HFF-Myc (cell line): ENCODE results near the gene HLTF.

Source experiments
- DNase-seq: peaks from one replicate; pipeline ENCODE4 v3.0.0-alpha.2; 2011; ENCODE audit warnings: low read depth; ENCODE audit errors: extremely low read depth
- H3K4me3 ChIP-seq: replicated peaks from 2 replicates; pipeline ENCODE4 v1.5.1; 2011; ENCODE audit warnings: low read depth, mild to moderate bottlenecking, control low read depth, low read length
- TF ChIP-seq, protein P1 (sequence below): IDR thresholded peaks from 2 replicates; pipeline ENCODE4 v1.5.1; 2012; ENCODE audit warnings: mild to moderate bottlenecking, low read depth, low read length, control low read depth; ENCODE audit errors: missing control alignments

Gene HLTF

GRCh38 chr3:149120051-149120972 is 34.0 kb upstream of the HLTF start:
- TF ChIP-seq, protein P1, sequence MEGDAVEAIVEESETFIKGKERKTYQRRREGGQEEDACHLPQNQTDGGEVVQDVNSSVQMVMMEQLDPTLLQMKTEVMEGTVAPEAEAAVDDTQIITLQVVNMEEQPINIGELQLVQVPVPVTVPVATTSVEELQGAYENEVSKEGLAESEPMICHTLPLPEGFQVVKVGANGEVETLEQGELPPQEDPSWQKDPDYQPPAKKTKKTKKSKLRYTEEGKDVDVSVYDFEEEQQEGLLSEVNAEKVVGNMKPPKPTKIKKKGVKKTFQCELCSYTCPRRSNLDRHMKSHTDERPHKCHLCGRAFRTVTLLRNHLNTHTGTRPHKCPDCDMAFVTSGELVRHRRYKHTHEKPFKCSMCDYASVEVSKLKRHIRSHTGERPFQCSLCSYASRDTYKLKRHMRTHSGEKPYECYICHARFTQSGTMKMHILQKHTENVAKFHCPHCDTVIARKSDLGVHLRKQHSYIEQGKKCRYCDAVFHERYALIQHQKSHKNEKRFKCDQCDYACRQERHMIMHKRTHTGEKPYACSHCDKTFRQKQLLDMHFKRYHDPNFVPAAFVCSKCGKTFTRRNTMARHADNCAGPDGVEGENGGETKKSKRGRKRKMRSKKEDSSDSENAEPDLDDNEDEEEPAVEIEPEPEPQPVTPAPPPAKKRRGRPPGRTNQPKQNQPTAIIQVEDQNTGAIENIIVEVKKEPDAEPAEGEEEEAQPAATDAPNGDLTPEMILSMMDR, result peak; percentile 35
- DNase-seq, result peak; percentile 54
- no peak overlapping the region for H3K4me3 ChIP-seq

GRCh38 chr3:149119466-149119865 is 33.1 kb upstream of the HLTF start:
- TF ChIP-seq, protein P1, result no peak
- no peak overlapping the region for H3K4me3 ChIP-seq
- DNase-seq, result no peak

DNA sequence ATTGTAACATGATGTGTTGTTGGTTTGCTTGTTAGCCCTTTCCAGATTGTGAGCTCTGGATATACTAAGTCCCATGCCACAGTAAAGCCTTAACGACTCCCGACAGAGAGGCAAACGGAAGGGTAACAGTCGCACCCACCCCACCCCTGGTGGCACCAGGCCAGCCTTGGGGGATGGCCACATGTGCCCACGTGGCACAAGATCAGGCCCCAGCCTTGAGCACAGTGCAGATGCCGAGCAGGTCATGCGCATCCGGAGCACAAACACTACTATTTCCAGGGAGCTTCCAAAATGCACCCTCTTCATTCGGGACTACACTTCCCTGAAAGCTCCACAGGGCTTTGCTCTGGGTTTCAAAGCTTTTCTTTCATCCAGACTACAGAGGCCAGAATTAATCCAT is 32.4 kb upstream of the HLTF start:
- DNase-seq, result no peak
- TF ChIP-seq, protein P1, result no peak
- H3K4me3 ChIP-seq, result no peak overlapping the region

DNA sequence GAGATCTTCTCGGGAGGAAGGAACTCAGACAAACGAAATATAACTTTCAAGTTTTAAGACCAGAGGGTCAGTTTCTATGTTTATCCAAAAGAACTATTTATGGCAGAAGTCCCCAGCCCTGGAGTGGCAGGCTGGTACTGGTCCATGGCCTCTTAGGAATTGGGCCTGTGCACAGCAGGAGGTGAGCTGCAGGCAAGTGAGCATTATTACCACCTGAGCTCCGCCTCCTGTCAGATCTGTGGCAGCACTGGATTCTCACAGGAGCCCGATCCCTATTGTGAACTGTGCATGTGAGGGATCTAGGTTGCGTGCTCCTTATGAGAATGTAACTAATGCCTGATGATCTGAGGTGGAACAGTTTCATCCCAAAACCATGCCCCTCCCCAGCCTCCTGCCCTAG is 28.8 kb upstream of the HLTF start:
- no peak for DNase-seq
- H3K4me3 ChIP-seq, result no peak overlapping the region
- TF ChIP-seq, protein P1, result no peak

DNA sequence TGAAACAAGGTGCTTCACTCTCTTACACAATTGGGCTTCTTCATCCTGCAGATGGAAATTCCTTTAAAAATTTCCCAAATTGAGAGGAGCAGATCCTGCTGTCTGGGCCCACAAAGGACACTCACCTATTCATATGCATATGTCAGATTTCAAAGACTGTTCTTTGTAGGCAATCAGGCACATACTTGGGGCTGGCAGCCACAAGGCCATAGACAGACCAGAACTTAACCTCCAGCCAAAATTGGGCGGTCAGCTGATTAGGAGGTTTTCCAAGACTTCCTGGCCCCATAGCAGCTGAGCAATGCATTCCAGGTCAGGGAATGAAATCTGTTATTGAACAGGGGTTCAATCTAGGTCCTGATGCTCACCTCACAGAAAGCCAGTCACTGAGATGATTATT is 28.1 kb upstream of the HLTF start:
- no peak for DNase-seq
- TF ChIP-seq, protein P1, result no peak
- H3K4me3 ChIP-seq, result no peak overlapping the region

DNA sequence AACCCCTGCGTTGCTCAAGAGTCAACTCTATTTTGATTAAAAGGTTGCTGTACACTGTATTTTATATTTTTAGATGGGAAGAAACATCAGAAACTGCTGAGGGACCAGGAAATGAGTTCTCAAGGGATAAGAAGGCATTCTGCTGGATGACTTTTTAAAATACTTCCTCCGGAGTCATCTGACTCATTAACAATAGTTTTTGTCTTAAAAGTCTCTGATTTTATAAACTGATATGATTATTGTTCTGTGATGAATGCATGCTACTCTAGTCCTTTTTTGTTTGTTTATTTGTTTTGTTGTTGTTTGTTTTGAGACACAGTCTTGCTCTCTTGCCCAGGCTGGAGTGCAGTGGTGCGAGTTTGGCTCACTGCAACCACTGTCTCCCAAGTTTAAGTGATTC is 18.2 kb upstream of the HLTF start:
- no peak for DNase-seq
- no peak overlapping the region for H3K4me3 ChIP-seq
- TF ChIP-seq, protein P1, result no peak

DNA sequence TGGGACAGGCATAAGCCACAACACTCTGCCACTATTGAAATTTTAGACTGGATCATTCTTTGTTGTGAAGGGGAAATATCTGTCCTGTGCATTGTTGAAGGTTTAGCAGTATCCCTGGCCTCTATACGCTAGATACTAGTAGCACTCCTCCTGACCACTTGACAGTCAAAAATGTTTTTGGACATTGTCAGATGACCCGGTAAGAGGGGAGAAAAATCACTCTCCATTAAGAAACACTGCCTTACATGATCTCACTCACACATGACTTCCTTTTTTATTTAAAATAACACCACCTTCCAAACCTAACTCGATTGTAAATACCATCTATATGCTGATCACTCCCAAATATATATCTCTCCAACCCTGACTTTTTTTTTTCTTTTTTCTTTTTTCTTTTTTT is 15.3 kb upstream of the HLTF start:
- no peak overlapping the region for H3K4me3 ChIP-seq
- TF ChIP-seq, protein P1, result no peak
- DNase-seq, result no peak
